ENCODE data around the gene NOTCH3. TPM values are rescaled to one million over a fixed set of nuclear protein-coding genes. Genes with fewer than 3 reads are reported as not detected.

Gene NOTCH3
- total and polyA plus RNA-seq, 2 of the 8 experiments (the other 6 are each of a cell fraction or from before 2014, with no cell fraction given): 37.5 to 107 TPM

DNA sequence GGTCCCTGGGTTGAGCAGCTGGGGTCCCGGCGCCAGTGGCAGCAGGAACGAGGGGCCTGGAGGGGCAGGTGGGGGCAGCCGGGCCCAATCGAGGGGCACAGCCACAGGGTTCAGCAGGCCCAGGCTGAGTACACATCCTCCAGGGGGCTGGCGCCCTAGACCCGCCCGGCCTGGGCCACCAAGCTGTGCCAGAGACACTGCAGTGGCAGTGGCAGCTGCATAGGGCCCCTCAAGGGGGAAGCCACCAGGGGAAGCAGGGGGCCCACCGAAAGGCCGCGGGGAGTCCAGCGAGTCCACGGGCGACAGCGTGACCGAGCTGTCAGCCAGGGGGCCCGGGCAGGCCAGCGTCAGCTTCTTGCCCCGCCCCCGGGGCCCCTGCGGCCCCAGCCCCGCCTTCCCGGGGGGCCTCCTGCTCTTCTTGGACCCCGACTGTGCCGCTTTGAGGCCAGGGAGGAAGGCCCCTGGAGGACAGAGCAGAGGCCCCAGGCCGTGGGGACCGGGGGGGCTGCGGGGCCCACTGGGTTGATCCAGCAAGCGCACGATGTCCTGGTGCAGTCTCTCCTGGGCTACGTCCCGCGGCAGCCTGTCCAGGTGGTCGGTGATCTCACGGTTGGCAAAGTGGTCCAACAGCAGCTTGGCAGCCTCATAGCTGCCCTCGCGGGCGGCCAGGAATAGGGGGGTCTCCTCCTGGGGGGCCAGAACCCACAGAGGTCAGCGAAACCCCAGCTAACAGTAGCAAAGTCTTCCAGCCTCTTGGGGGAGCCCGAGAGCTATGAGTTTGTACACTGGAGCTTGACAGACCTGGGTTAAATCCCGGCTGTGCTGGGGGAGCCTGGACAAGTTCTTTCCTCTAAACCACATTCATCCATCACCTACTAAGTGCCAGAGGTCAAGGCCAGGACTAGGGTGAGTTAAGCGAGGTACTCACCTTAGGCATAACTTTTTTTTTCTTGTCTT lies 39.5 kb downstream of the NOTCH3 start (continued):
- no peak for TF ChIP-seq GABPA (IDR thresholded peaks at IDR 0.05; ENCODE audit: borderline replicate concordance, insufficient read depth, low read length)

All from H1 (cell line).